ENCODE data around the gene CYP26A1. TPM values are rescaled to one million over a fixed set of nuclear protein-coding genes. Genes with fewer than 3 reads are reported as not detected.
A peak's percentile ranks its signal among the peaks of the same experiment; 100 is the strongest.

CYP26A1 gene
- total and polyA plus RNA-seq, 2 experiments from 2014 or later, result 1.2 to 1.8 TPM

- Histone ChIP-seq H2AFZ (no peak overlapping the region), H4K20me1 (replicated peaks; ENCODE audit: insufficient read depth) (no peaks in the 10 kb centered on the region), H3F3A (replicated peaks; ENCODE audit: low read depth) (no peaks in the 10 kb centered on the region), H3K4me3 (no peak overlapping the region), H3K36me3 (ENCODE audit: insufficient read depth) (no peaks in the 10 kb centered on the region), H3K4me1 (ENCODE audit: insufficient read depth) (peaks cover 25% of the 10 kb centered on the region), H3K79me2 (replicated peaks; ENCODE audit: insufficient read depth) (no peaks in the 10 kb centered on the region), H3K27me3 (ENCODE audit: insufficient read depth) (no peaks in the 10 kb centered on the region), H3K9me2 (ENCODE audit: insufficient read depth) (no peaks in the 10 kb centered on the region), H3K4me2 (peak overlapping the region; percentile 10; the same call in 1 of the 2 replicates), H3K27ac (ENCODE audit: low read depth) (no peak overlapping the region)
- TF ChIP-seq EZH2phosphoT487 (IDR thresholded peaks at IDR 0.05; ENCODE audit: unreplicated experiment), result no peak
- TF ChIP-seq EZH2 (IDR thresholded peaks at IDR 0.05; ENCODE audit: low read depth, unreplicated experiment), result no peak
- no peak for TF ChIP-seq STAT1 (IDR thresholded peaks at IDR 0.05; ENCODE audit: unreplicated experiment)
- TF ChIP-seq JUNB (IDR thresholded peaks at IDR 0.05; ENCODE audit: unreplicated experiment), result no peak
- TF ChIP-seq REST (IDR thresholded peaks at IDR 0.05; ENCODE audit: unreplicated experiment), result no peak
- no peak for TF ChIP-seq ZNF114 (CRISPR knock-in tag; IDR thresholded peaks at IDR 0.05)
- no peak for TF ChIP-seq CREB1 (CRISPR knock-in tag; IDR thresholded peaks at IDR 0.05; ENCODE audit: low read depth)
- TF ChIP-seq CTCF (conservative IDR thresholded peaks at IDR 0.05; ENCODE audit: low read depth in 2 of 2), result no peak
- no peak for TF ChIP-seq ZNF462 (CRISPR knock-in tag; IDR thresholded peaks at IDR 0.05)
- TF ChIP-seq ZNF331 (CRISPR knock-in tag; IDR thresholded peaks at IDR 0.05; ENCODE audit: low read depth), result no peak
- no peak for TF ChIP-seq POLR2AphosphoS5 (IDR thresholded peaks at IDR 0.05; ENCODE audit: low read depth)
- Mint-ChIP-seq H3K27ac (no peak overlapping the region; the same call in none of the 2 replicates), H3K4me3 (no peak overlapping the region), H3K27me3 (ENCODE audit: insufficient read depth, low read depth, poor library complexity) (no peaks in the 10 kb centered on the region), H3K9me3 (no peaks in the 10 kb centered on the region), H3K4me1 (peaks cover 27% of the 10 kb centered on the region), H3K36me3 (ENCODE audit: low read depth) (peaks cover 4% of the 10 kb centered on the region; the same call in 2 of the 3 replicates)
- ATAC-seq, result peak; percentile 52
- no peak for DNase-seq (ENCODE audit: low spot score)
These were observed 41.4 kb upstream of the CYP26A1 start for GRCh38 chr10:93032105-93032808.

Data from GM23338 (cell line).